ENCODE measurements around the gene SLC24A4.

The SLC24A4 gene

GRCh38 chr14:92491782-92492181, 168.8 kb downstream of the SLC24A4 start:
- Histone ChIP-seq H3K4me1 (ENCODE audit: control insufficient read depth in 2 of 2, insufficient read depth in 1 of 2, low read depth in 1 of 2, low read length in 2 of 2) (peaks cover 0 to 4% of the 10 kb centered on the region in 2 donors), H2BK120ac (ENCODE audit: low read depth, low read length) (no peak overlapping the region), H4K8ac (ENCODE audit: low read depth, low read length) (no peak overlapping the region), H2AK5ac (ENCODE audit: low read depth, low read length) (no peak overlapping the region), H3K4me2 (ENCODE audit: insufficient read depth, low read length, poor library complexity, severe bottlenecking) (no peak overlapping the region), H3K27me3 (ENCODE audit: control insufficient read depth in 3 of 3, insufficient read depth in 3 of 3, low read depth in 1 of 3, low read length in 3 of 3) (peaks cover 0 to 12% (median 0%) of the 10 kb centered on the region in 3 experiments), H2BK5ac (ENCODE audit: low read length) (no peak overlapping the region), H3K79me1 (ENCODE audit: low read depth, low read length) (no peaks in the 10 kb centered on the region), H3K27ac (replicated peaks; ENCODE audit: low read length) (no peak overlapping the region), H2BK12ac (ENCODE audit: low read length) (no peak overlapping the region), H4K91ac (ENCODE audit: low read depth, low read length, poor library complexity) (no peak overlapping the region), H3K36me3 (replicated peaks in 1 of 2; ENCODE audit: control insufficient read depth in 2 of 2, insufficient read depth in 2 of 2, low read length in 2 of 2) (no peaks in the 10 kb centered on the region), H3K14ac (ENCODE audit: low read length) (no peak overlapping the region), H3K9me3 (replicated peaks in 1 of 2; ENCODE audit: control insufficient read depth in 2 of 2, insufficient read depth in 1 of 2, low read depth in 1 of 2, low read length in 2 of 2) (no peaks in the 10 kb centered on the region), H2BK15ac (ENCODE audit: low read length) (no peak overlapping the region), H2AFZ (ENCODE audit: low read length) (no peak overlapping the region), H3K9ac (ENCODE audit: low read depth, low read length, poor library complexity) (no peak overlapping the region), H3K4me3 (ENCODE audit: low read length in 2 of 2) (no peak overlapping the region), H3K23ac (ENCODE audit: low read depth, low read length, poor library complexity) (no peak overlapping the region), H3K4ac (ENCODE audit: low read length) (no peak overlapping the region), H3K18ac (ENCODE audit: low read length) (no peak overlapping the region)
- WGBS, 2 donors (ENCODE audit: extremely low coverage in 2 of 2, insufficient read length in 2 of 2, insufficient replicate concordance in 1 of 2): no CpG with 5 or more reads among the region's 8 CpGs
- DNase-seq (ENCODE audit: low spot score): no peak

DNA sequence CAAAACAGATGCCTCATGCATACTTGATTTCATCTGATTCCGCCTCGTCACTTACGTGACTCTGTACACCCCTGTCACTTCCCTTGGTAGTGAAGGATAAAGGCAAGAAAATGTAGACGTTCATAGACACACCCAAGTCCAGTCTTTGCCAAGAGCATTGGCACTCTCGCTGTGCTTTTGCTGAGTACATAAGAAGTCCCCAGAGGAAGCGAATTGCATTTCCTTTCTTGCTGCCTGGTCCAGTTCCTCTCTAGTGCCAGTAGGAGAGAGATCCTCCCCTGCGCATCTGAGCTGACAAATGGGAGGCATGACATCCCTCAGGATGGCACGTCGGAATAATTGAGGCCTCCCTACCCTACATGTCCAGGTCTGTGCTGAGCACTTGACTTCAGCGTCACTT, 169.3 kb downstream of the SLC24A4 start:
- H3K23ac ChIP-seq (ENCODE audit: low read depth, low read length, poor library complexity): no peak overlapping the region
- no CpG with 5 or more reads among the region's 10 CpGs for WGBS, 2 donors (ENCODE audit: extremely low coverage in 2 of 2, insufficient read length in 2 of 2, insufficient replicate concordance in 1 of 2)
- no peak overlapping the region for H3K4me3 ChIP-seq (ENCODE audit: low read length in 2 of 2)
- H4K91ac ChIP-seq (ENCODE audit: low read depth, low read length, poor library complexity): no peak overlapping the region
- no peak overlapping the region for H3K4ac ChIP-seq (ENCODE audit: low read length)
- no peak overlapping the region for H2AFZ ChIP-seq (ENCODE audit: low read length)
- no peak overlapping the region for H2BK12ac ChIP-seq (ENCODE audit: low read length)
- H3K18ac ChIP-seq (ENCODE audit: low read length): no peak overlapping the region
- no peak overlapping the region for H3K4me2 ChIP-seq (ENCODE audit: insufficient read depth, low read length, poor library complexity, severe bottlenecking)
- peaks cover under 1 to 4% of the 10 kb centered on the region in 2 donors for H3K4me1 ChIP-seq (ENCODE audit: control insufficient read depth in 2 of 2, insufficient read depth in 1 of 2, low read depth in 1 of 2, low read length in 2 of 2)
- DNase-seq (ENCODE audit: low spot score): no peak
- H4K8ac ChIP-seq (ENCODE audit: low read depth, low read length): no peak overlapping the region
- no peaks in the 10 kb centered on the region for H3K9me3 ChIP-seq (replicated peaks in 1 of 2; ENCODE audit: control insufficient read depth in 2 of 2, insufficient read depth in 1 of 2, low read depth in 1 of 2, low read length in 2 of 2)
- H3K9ac ChIP-seq (ENCODE audit: low read depth, low read length, poor library complexity): no peak overlapping the region
- no peaks in the 10 kb centered on the region for H3K79me1 ChIP-seq (ENCODE audit: low read depth, low read length)
- H2BK5ac ChIP-seq (ENCODE audit: low read length): no peak overlapping the region
- H3K14ac ChIP-seq (ENCODE audit: low read length): no peak overlapping the region
- no peak overlapping the region for H3K27ac ChIP-seq (replicated peaks; ENCODE audit: low read length)
- peaks cover 0 to 12% (median 0%) of the 10 kb centered on the region in 3 experiments for H3K27me3 ChIP-seq (ENCODE audit: control insufficient read depth in 3 of 3, insufficient read depth in 3 of 3, low read depth in 1 of 3, low read length in 3 of 3)
- no peak overlapping the region for H2BK120ac ChIP-seq (ENCODE audit: low read depth, low read length)
- no peaks in the 10 kb centered on the region for H3K36me3 ChIP-seq (replicated peaks in 1 of 2; ENCODE audit: control insufficient read depth in 2 of 2, insufficient read depth in 2 of 2, low read length in 2 of 2)
- H2BK15ac ChIP-seq (ENCODE audit: low read length): no peak overlapping the region
- no peak overlapping the region for H2AK5ac ChIP-seq (ENCODE audit: low read depth, low read length)

GRCh38 chr14:92493024-92493423, 170.1 kb downstream of the SLC24A4 start:
- no peak overlapping the region for H3K14ac ChIP-seq (ENCODE audit: low read length)
- no peak overlapping the region for H2AK5ac ChIP-seq (ENCODE audit: low read depth, low read length)
- H3K4me1 ChIP-seq (ENCODE audit: control insufficient read depth in 2 of 2, insufficient read depth in 1 of 2, low read depth in 1 of 2, low read length in 2 of 2): peaks cover 4 to 6% of the 10 kb centered on the region in 2 donors
- no peak overlapping the region for H4K8ac ChIP-seq (ENCODE audit: low read depth, low read length)
- H3K27me3 ChIP-seq (ENCODE audit: control insufficient read depth in 3 of 3, insufficient read depth in 3 of 3, low read depth in 1 of 3, low read length in 3 of 3): peaks cover 0 to 9% (median 0%) of the 10 kb centered on the region in 3 experiments
- H3K27ac ChIP-seq (replicated peaks; ENCODE audit: low read length): no peak overlapping the region
- H3K23ac ChIP-seq (ENCODE audit: low read depth, low read length, poor library complexity): no peak overlapping the region
- H3K4me2 ChIP-seq (ENCODE audit: insufficient read depth, low read length, poor library complexity, severe bottlenecking): no peak overlapping the region
- DNase-seq (ENCODE audit: low spot score): no peak
- H3K4me3 ChIP-seq (ENCODE audit: low read length in 2 of 2): no peak overlapping the region
- no peak overlapping the region for H3K4ac ChIP-seq (ENCODE audit: low read length)
- no peaks in the 10 kb centered on the region for H3K9me3 ChIP-seq (replicated peaks in 1 of 2; ENCODE audit: control insufficient read depth in 2 of 2, insufficient read depth in 1 of 2, low read depth in 1 of 2, low read length in 2 of 2)
- no peak overlapping the region for H3K9ac ChIP-seq (ENCODE audit: low read depth, low read length, poor library complexity)
- H2BK120ac ChIP-seq (ENCODE audit: low read depth, low read length): no peak overlapping the region
- no peak overlapping the region for H2AFZ ChIP-seq (ENCODE audit: low read length)
- H3K36me3 ChIP-seq (replicated peaks in 1 of 2; ENCODE audit: control insufficient read depth in 2 of 2, insufficient read depth in 2 of 2, low read length in 2 of 2): no peaks in the 10 kb centered on the region
- H2BK5ac ChIP-seq (ENCODE audit: low read length): no peak overlapping the region
- H3K18ac ChIP-seq (ENCODE audit: low read length): no peak overlapping the region
- no peak overlapping the region for H2BK15ac ChIP-seq (ENCODE audit: low read length)
- H4K91ac ChIP-seq (ENCODE audit: low read depth, low read length, poor library complexity): no peak overlapping the region
- no peak overlapping the region for H2BK12ac ChIP-seq (ENCODE audit: low read length)
- no CpG with 5 or more reads among the region's 10 CpGs for WGBS, 2 donors (ENCODE audit: extremely low coverage in 2 of 2, insufficient read length in 2 of 2, insufficient replicate concordance in 1 of 2)
- H3K79me1 ChIP-seq (ENCODE audit: low read depth, low read length): no peaks in the 10 kb centered on the region

- H4K8ac ChIP-seq (ENCODE audit: low read depth, low read length): no peak overlapping the region
- H3K79me1 ChIP-seq (ENCODE audit: low read depth, low read length): no peaks in the 10 kb centered on the region
- H3K4me1 ChIP-seq (ENCODE audit: control insufficient read depth in 2 of 2, insufficient read depth in 1 of 2, low read depth in 1 of 2, low read length in 2 of 2): peaks cover 4 to 6% of the 10 kb centered on the region in 2 donors
- DNase-seq (ENCODE audit: low spot score): no peak
- H3K4me3 ChIP-seq (ENCODE audit: low read length in 2 of 2): no peak overlapping the region
- H2AFZ ChIP-seq (ENCODE audit: low read length): no peak overlapping the region
- no peak overlapping the region for H3K4me2 ChIP-seq (ENCODE audit: insufficient read depth, low read length, poor library complexity, severe bottlenecking)
- H2BK12ac ChIP-seq (ENCODE audit: low read length): no peak overlapping the region
- no peak overlapping the region for H2AK5ac ChIP-seq (ENCODE audit: low read depth, low read length)
- H3K36me3 ChIP-seq (replicated peaks in 1 of 2; ENCODE audit: control insufficient read depth in 2 of 2, insufficient read depth in 2 of 2, low read length in 2 of 2): no peaks in the 10 kb centered on the region
- H2BK5ac ChIP-seq (ENCODE audit: low read length): no peak overlapping the region
- no peak overlapping the region for H3K27ac ChIP-seq (replicated peaks; ENCODE audit: low read length)
- H3K27me3 ChIP-seq (ENCODE audit: control insufficient read depth in 3 of 3, insufficient read depth in 3 of 3, low read depth in 1 of 3, low read length in 3 of 3): peaks cover 0 to 9% (median 0%) of the 10 kb centered on the region in 3 experiments
- H3K14ac ChIP-seq (ENCODE audit: low read length): no peak overlapping the region
- no peak overlapping the region for H3K9ac ChIP-seq (ENCODE audit: low read depth, low read length, poor library complexity)
- no peak overlapping the region for H3K4ac ChIP-seq (ENCODE audit: low read length)
- H3K9me3 ChIP-seq (replicated peaks in 1 of 2; ENCODE audit: control insufficient read depth in 2 of 2, insufficient read depth in 1 of 2, low read depth in 1 of 2, low read length in 2 of 2): no peaks in the 10 kb centered on the region
- no peak overlapping the region for H2BK15ac ChIP-seq (ENCODE audit: low read length)
- WGBS, 2 donors (ENCODE audit: extremely low coverage in 2 of 2, insufficient read length in 2 of 2, insufficient replicate concordance in 1 of 2): no CpG with 5 or more reads among the region's 16 CpGs
- no peak overlapping the region for H3K23ac ChIP-seq (ENCODE audit: low read depth, low read length, poor library complexity)
- no peak overlapping the region for H3K18ac ChIP-seq (ENCODE audit: low read length)
- H4K91ac ChIP-seq (ENCODE audit: low read depth, low read length, poor library complexity): no peak overlapping the region
- no peak overlapping the region for H2BK120ac ChIP-seq (ENCODE audit: low read depth, low read length)
These were observed 170.5 kb downstream of the SLC24A4 start for GRCh38 chr14:92493492-92493891.
